HepG2 (cell line): ENCODE data around the gene USB1. TPM values are rescaled to one million over a fixed set of nuclear protein-coding genes. Genes with fewer than 3 reads are reported as not detected.

Source experiments
- ATAC-seq: fragments of 200-7000 bp; cut with Tn5 transposase; 3 replicates; pipeline ENCODE4 v1.9.1; 2020; ENCODE audit warnings: mild to moderate bottlenecking, moderate library complexity
- BruUV-seq: library from RNA; stranded (reverse); fragments of 400-500 nt; replicated peaks from 2 replicates; lab custom pipeline; 2021; lab: Mats Ljungman, UMichigan
- CTCF ChIA-PET: fragments of 300-600 bp; formaldehyde crosslinking; extraction: SDS; loops from one replicate; lab custom pipeline; 2021; ENCODE audit warnings: low total read pairs, inconsistent platforms, low intra/inter-chr PET ratio; lab: Yijun Ruan, JAX
- POLR2A ChIA-PET: fragments of 350-600 bp; sonication (Branson Sonifier 250); formaldehyde crosslinking; loops from one replicate; lab custom pipeline; 2020; ENCODE audit warnings: antibody characterized with exemption, inconsistent platforms; lab: Yijun Ruan, JAX
- DNase-seq: peaks from one replicate; pipeline ENCODE4 v3.0.0-alpha.2; 2015; ENCODE audit warnings: low spot score
- FAIRE-seq: peaks from 3 replicates; lab custom pipeline; 2011; peaks lifted over from hg19 to GRCh38; lab: Jason Lieb, UNC
- H2AFZ ChIP-seq: one replicate; pipeline ENCODE4 v1.6.1; 2011; ENCODE audit warnings: low read length, inconsistent platforms
- H3K27ac ChIP-seq: fragments of 300-600 bp; 3 replicates; pipeline ENCODE4 v1.8.0; 2011; ENCODE audit warnings: mixed run types, mild to moderate bottlenecking, mixed read lengths, low read length, inconsistent platforms; ENCODE audit not compliant: insufficient read depth; ENCODE audit errors: extremely low read length
- H3K27me3 ChIP-seq, 2 experiments: fragments of 200-600 bp in 1 of 2; 2 replicates in 1 of 2; 3 replicates in 1 of 2; pipeline versions ENCODE4 v1.6.0 to v1.8.0; 2011; ENCODE audit warnings: low read length in 2 of 2, mild to moderate bottlenecking in 2 of 2, moderate library complexity in 2 of 2, inconsistent platforms in 1 of 2; ENCODE audit not compliant: insufficient read depth in 2 of 2, control insufficient read depth in 1 of 2
- H3K36me3 ChIP-seq, 2 experiments: fragments of 200-600 bp in 1 of 2; replicated peaks in 1 of 2; 2 replicates in 1 of 2; 3 replicates in 1 of 2; pipeline versions ENCODE4 v1.5.1 to v1.8.0; 2011; ENCODE audit warnings: low read length in 2 of 2, inconsistent platforms in 1 of 2; ENCODE audit not compliant: insufficient read depth in 2 of 2, control insufficient read depth in 1 of 2
- H3K4me1 ChIP-seq: 2 replicates; pipeline ENCODE4 v1.5.1; 2012; ENCODE audit warnings: low read length, inconsistent platforms; ENCODE audit not compliant: insufficient read depth
- H3K4me2 ChIP-seq: 2 replicates; pipeline ENCODE4 v1.6.0; 2011; ENCODE audit warnings: low read depth, low read length, inconsistent platforms
- H3K4me3 ChIP-seq, 3 experiments: fragments of 200-600 bp in 1 of 3; sonication (generic), shearing (Covaris generic) in 1 of 3; replicated peaks in 1 of 3; 2 replicates each; pipeline ENCODE4 v1.5.1; 2011 to 2016; ENCODE audit warnings: low read length in 3 of 3, inconsistent platforms in 2 of 3, low read depth in 2 of 3, mild to moderate bottlenecking in 2 of 3, control low read depth in 1 of 3, mixed read lengths in 1 of 3; ENCODE audit not compliant: insufficient read depth in 1 of 3
- H3K79me2 ChIP-seq: one replicate; pipeline ENCODE4 v1.6.1; 2011; ENCODE audit warnings: low read length, inconsistent platforms; ENCODE audit not compliant: insufficient read depth
- H3K9ac ChIP-seq: 2 replicates; pipeline ENCODE4 v1.6.0; 2011; ENCODE audit warnings: mild to moderate bottlenecking, low read depth, low read length, inconsistent platforms; ENCODE audit not compliant: insufficient read depth
- H3K9me3 ChIP-seq: 2 replicates; pipeline ENCODE4 v1.5.1; 2012; ENCODE audit warnings: mild to moderate bottlenecking, low read length
- H4K20me1 ChIP-seq: 2 replicates; pipeline ENCODE4 v1.6.0; 2011; ENCODE audit warnings: inconsistent platforms, mild to moderate bottlenecking, low read length, moderate library complexity; ENCODE audit not compliant: insufficient read depth
- AGO1 ChIP-seq: fragments of 200-400 bp; formaldehyde crosslinking; IDR thresholded peaks from 2 replicates; pipeline ENCODE4 v1.6.1; 2017; ENCODE audit warnings: mild to moderate bottlenecking, low read depth, low read length, moderate library complexity; ENCODE audit not compliant: poor library complexity, severe bottlenecking
- CEBPB ChIP-seq: IDR thresholded peaks from 2 replicates; pipeline ENCODE4 v1.6.1; 2011; ENCODE audit warnings: low read depth, low read length, improper control_type of control experiment, borderline replicate concordance
- FOXO1 ChIP-seq: sonication (generic); formaldehyde crosslinking; IDR thresholded peaks from 2 replicates; pipeline ENCODE4 v1.4.0; 2020; ENCODE audit warnings: missing genetic modification reagents
- RORA ChIP-seq: sonication (generic); formaldehyde crosslinking; IDR thresholded peaks from 2 replicates; pipeline ENCODE4 v1.5.0; 2020; ENCODE audit warnings: mild to moderate bottlenecking, missing genetic modification reagents, moderate library complexity
- SP5 ChIP-seq: IDR thresholded peaks from 2 replicates; pipeline ENCODE4 v1.6.1; 2016; ENCODE audit warnings: low read depth, borderline replicate concordance
- ZFAT ChIP-seq: sonication (generic); formaldehyde crosslinking; conservative IDR thresholded peaks from 2 replicates; pipeline ENCODE4 v1.8.1; 2023; ENCODE audit warnings: missing genetic modification reagents, inconsistent platforms
- ZNF10 ChIP-seq: sonication (generic); formaldehyde crosslinking; IDR thresholded peaks from 2 replicates; pipeline ENCODE4 v1.4.0; 2020; ENCODE audit warnings: mild to moderate bottlenecking, low read depth, missing genetic modification reagents, borderline replicate concordance
- ZNF44 ChIP-seq: sonication (generic); formaldehyde crosslinking; IDR thresholded peaks from 2 replicates; pipeline ENCODE4 v1.5.1; 2020; ENCODE audit warnings: mild to moderate bottlenecking, missing genetic modification reagents
- ZNF788 ChIP-seq: sonication (generic); formaldehyde crosslinking; IDR thresholded peaks from 2 replicates; pipeline ENCODE4 v1.5.0; 2020; ENCODE audit warnings: mild to moderate bottlenecking, missing genetic modification reagents, borderline replicate concordance
- WGBS: methylation state at CpG from one replicate; pipeline ENCODE4 v1.1.6; 2017; ENCODE audit warnings: low lambda C conversion rate; 5-methylcytosine and 5-hydroxymethylcytosine counted together
- in situ Hi-C: cut with HindIII; loops from 2 replicates; pipeline ENCODE4 v1.10.0; 2017; ENCODE audit warnings: low pct_unique_long_range_greater_than_20kb; ENCODE audit not compliant: extremely low pct_ligation_motif_present
- intact Hi-C: fragments of 100-400 bp; cut with micrococcal nuclease; formaldehyde crosslinking; loops from one replicate; pipeline ENCODE4 v1.10.0; 2022; ENCODE audit not compliant: unreplicated experiment
- polyA plus RNA-seq, 8 experiments: library from polyadenylated mRNA; depleted of rRNA in 3 of 8; stranded (reverse) in 7 of 8; unstranded in 1 of 8; fragments of >200 nt; fragmentation: Illumina TruSeq in 4 of 8; extraction: Trizol in 4 of 8; gene quantifications; 2 replicates each; pipeline versions ENCODE4 v1.2.1 to v1.2.3, GENCODE V29; 2011 to 2016; ENCODE audit warnings: low read depth in 4 of 8, missing spikeins in 1 of 8, mixed read lengths in 1 of 8; ENCODE audit not compliant: insufficient read depth in 1 of 8
- total RNA-seq, 5 experiments: library from RNA; depleted of rRNA; stranded (reverse); fragments of >200 nt; fragmentation: Illumina TruSeq; extraction: Trizol; gene quantifications; 2 replicates each; pipeline ENCODE4 v1.2.3, GENCODE V29; 2016; ENCODE audit warnings: low read depth in 1 of 5
- TF ChIP-seq, protein P1 (sequence below): sonication (generic); formaldehyde crosslinking; IDR thresholded peaks from 2 replicates; pipeline ENCODE4 v1.5.1; 2020; ENCODE audit warnings: mild to moderate bottlenecking, missing genetic modification reagents, moderate library complexity

USB1 gene
- total and polyA plus RNA-seq, 2 of the 13 experiments (the other 11 are each of a cell fraction or from before 2014, with no cell fraction given), result 16.7 to 65.4 TPM

DNA sequence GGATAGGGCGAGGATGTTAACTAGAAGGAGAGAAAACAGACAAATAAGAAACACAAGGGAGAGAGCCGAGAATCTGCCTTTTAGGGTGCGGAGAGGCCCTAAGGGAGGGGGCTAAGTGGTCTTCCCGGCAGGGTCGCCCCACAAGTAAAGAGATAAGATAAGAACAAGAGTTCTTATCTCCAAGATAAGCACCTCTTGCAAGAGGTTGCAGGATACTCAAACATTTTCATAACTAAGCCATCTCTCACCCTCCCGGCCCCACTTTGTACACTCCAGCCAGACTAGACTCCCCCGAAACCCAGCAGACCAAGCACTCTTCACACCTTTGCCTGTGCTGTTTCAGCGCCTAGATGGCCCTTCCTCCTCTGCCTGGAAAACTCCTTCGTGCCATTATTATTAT lies 15.0 kb upstream of the USB1 start:
- BruUV-seq, result no TSS peak
- no peak overlapping the region for H3K27ac ChIP-seq
- H3K27me3 ChIP-seq, result peaks cover 3 to 41% of the 10 kb centered on the region in 2 experiments; a peak in 3 of 5 replicates
- H3K9me3 ChIP-seq, result no peaks in the 10 kb centered on the region
- peaks cover 25% of the 10 kb centered on the region for H3K4me1 ChIP-seq
- intact Hi-C loops (no loop called here), in situ Hi-C loops (no loop called here)
- H3K4me3 ChIP-seq, result no peak overlapping the region
- H3K36me3 ChIP-seq, result no peaks in the 10 kb centered on the region
- no peaks in the 10 kb centered on the region for H4K20me1 ChIP-seq
- DNase-seq (no peak), ATAC-seq (no peak), FAIRE-seq (no peak)
- no peak for TF ChIP-seq ZNF788 (CRISPR knock-in tag)
- TF ChIP-seq AGO1, result no peak
- TF ChIP-seq ZNF10, result no peak
- no peak for TF ChIP-seq SP5 (CRISPR knock-in tag)
- no peak for TF ChIP-seq ZFAT
- no peak for TF ChIP-seq ZNF44
- H3K9ac ChIP-seq, result no peak overlapping the region
- ChIA-PET CTCF (no interaction called here), POLR2A (no interaction called here)
- 29% methylated on average over 9 of the region's 9 CpGs for WGBS
- no peak overlapping the region for H2AFZ ChIP-seq
- H3K4me2 ChIP-seq, result no peak overlapping the region
- H3K79me2 ChIP-seq, result no peaks in the 10 kb centered on the region

DNA sequence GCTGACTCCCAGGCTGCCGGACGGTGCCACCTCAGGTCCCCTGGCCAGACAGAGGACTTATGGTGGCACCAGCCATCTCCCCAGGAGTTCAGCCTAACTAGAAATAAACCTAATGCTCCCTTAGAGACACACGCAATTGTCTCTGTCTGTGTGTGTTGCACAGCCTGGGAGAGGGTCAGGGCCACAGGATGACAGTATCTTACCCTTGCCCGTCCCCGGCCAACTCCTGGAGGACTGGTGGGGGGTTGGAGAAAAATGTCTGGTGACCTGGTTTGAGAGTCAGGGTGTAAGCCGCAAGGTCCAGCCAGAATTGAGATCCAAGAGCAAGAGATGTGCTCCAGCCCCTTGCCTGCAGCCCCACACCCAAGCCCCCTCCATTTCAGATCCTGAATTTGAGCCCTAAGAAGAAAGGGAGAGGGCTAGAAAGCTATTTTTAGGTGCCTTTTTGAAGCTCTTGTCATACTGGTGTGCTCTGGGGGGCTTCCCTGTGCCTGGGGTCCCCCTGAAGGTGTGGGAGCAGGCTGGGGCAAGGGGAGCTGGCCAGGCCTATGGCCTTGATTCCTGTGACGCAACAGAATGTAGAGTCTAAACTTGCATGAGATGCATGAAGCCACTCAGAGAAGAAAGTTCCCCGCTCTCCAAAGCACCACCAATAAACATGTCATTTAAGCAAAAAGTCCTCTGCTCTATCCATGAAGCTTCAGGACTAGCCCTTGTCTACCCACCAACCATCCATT lies 13.6 kb upstream of the USB1 start:
- H4K20me1 ChIP-seq, result no peaks in the 10 kb centered on the region
- peaks cover 25% of the 10 kb centered on the region for H3K4me1 ChIP-seq
- FAIRE-seq, result no peak
- 57% methylated on average over 8 of the region's 8 CpGs for WGBS
- CTCF ChIA-PET, result no interaction called here
- POLR2A ChIA-PET, result no interaction called here
- BruUV-seq, result no TSS peak
- H3K9me3 ChIP-seq, result no peaks in the 10 kb centered on the region
- TF ChIP-seq, protein P1, sequence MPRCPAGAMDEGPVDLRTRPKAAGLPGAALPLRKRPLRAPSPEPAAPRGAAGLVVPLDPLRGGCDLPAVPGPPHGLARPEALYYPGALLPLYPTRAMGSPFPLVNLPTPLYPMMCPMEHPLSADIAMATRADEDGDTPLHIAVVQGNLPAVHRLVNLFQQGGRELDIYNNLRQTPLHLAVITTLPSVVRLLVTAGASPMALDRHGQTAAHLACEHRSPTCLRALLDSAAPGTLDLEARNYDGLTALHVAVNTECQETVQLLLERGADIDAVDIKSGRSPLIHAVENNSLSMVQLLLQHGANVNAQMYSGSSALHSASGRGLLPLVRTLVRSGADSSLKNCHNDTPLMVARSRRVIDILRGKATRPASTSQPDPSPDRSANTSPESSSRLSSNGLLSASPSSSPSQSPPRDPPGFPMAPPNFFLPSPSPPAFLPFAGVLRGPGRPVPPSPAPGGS (CRISPR knock-in tag), result no peak
- TF ChIP-seq CEBPB (peak; percentile 60; the same call in 1 of the 2 replicates), FOXO1 (no peak), RORA (CRISPR knock-in tag) (no peak)
- no peaks in the 10 kb centered on the region for H3K36me3 ChIP-seq
- H3K27ac ChIP-seq, result no peak overlapping the region
- H3K9ac ChIP-seq, result no peak overlapping the region
- in situ Hi-C loops (no loop called here), intact Hi-C loops (no loop called here)
- H3K4me3 ChIP-seq, result no peak overlapping the region
- no peaks in the 10 kb centered on the region for H3K79me2 ChIP-seq
- peaks cover 5 to 41% of the 10 kb centered on the region in 2 experiments; a peak in 3 of 5 replicates for H3K27me3 ChIP-seq
- no peak overlapping the region for H3K4me2 ChIP-seq
- H2AFZ ChIP-seq, result no peak overlapping the region
- ATAC-seq, result peak; percentile 9; the same call in 1 of the 3 replicates
- DNase-seq, result no peak
